ENCODE measurements around the gene ZNF358. TPM values are rescaled to one million over a fixed set of nuclear protein-coding genes. Genes with fewer than 3 reads are reported as not detected.

ZNF358 gene
- total RNA-seq, 1 donor from 2014 or later = 67.1 TPM

- H3K36me3 Mint-ChIP-seq = peaks cover 6% of the 10 kb centered on the region
- peak overlapping the region; percentile 91 for H3K27ac Mint-ChIP-seq
- no peaks in the 10 kb centered on the region for H3K9me3 Mint-ChIP-seq
- DNase-seq (ENCODE audit: extremely low spot score, unreplicated experiment) = no peak
- no peaks in the 10 kb centered on the region for H3K27me3 Mint-ChIP-seq
- peaks cover 22% of the 10 kb centered on the region for H3K4me1 Mint-ChIP-seq (ENCODE audit: unreplicated experiment)
- H3K4me3 Mint-ChIP-seq = peak overlapping the region; percentile 92
- TF ChIP-seq CTCF (conservative IDR thresholded peaks at IDR 0.05) = no peak
Measured at GRCh38 chr19:7516878-7517277, 975 bp downstream of the ZNF358 start.

- DNase-seq (ENCODE audit: extremely low spot score, unreplicated experiment) = no peak
- no peak for TF ChIP-seq CTCF (conservative IDR thresholded peaks at IDR 0.05)
- Mint-ChIP-seq H3K4me3 (no peak overlapping the region), H3K27ac (no peak overlapping the region), H3K27me3 (no peaks in the 10 kb centered on the region), H3K9me3 (no peaks in the 10 kb centered on the region), H3K36me3 (peaks cover 6% of the 10 kb centered on the region), H3K4me1 (ENCODE audit: unreplicated experiment) (peaks cover 26% of the 10 kb centered on the region)
Measured at GRCh38 chr19:7519361-7520130, 3.6 kb downstream of the ZNF358 start.

GRCh38 chr19:7520131-7521051 lies 4.5 kb downstream of the ZNF358 start:
- no peak for TF ChIP-seq CTCF (conservative IDR thresholded peaks at IDR 0.05)
- H3K9me3 Mint-ChIP-seq = no peaks in the 10 kb centered on the region
- no peak for DNase-seq (ENCODE audit: extremely low spot score, unreplicated experiment)
- H3K27ac Mint-ChIP-seq = no peak overlapping the region
- H3K4me3 Mint-ChIP-seq = no peak overlapping the region
- peaks cover 6% of the 10 kb centered on the region for H3K36me3 Mint-ChIP-seq
- peaks cover 19% of the 10 kb centered on the region for H3K4me1 Mint-ChIP-seq (ENCODE audit: unreplicated experiment)
- H3K27me3 Mint-ChIP-seq = no peaks in the 10 kb centered on the region

- no peak for DNase-seq (ENCODE audit: extremely low spot score, unreplicated experiment)
- TF ChIP-seq CTCF (conservative IDR thresholded peaks at IDR 0.05) = no peak
- H3K27ac Mint-ChIP-seq = peak overlapping the region; percentile 82
- H3K27me3 Mint-ChIP-seq = no peaks in the 10 kb centered on the region
- H3K4me1 Mint-ChIP-seq (ENCODE audit: unreplicated experiment) = peaks cover 16% of the 10 kb centered on the region
- H3K36me3 Mint-ChIP-seq = peaks cover 6% of the 10 kb centered on the region
- peak overlapping the region; percentile 89 for H3K4me3 Mint-ChIP-seq
- no peaks in the 10 kb centered on the region for H3K9me3 Mint-ChIP-seq
Measured at GRCh38 chr19:7521551-7522071, 5.7 kb downstream of the ZNF358 start.

- Mint-ChIP-seq H3K4me1 (ENCODE audit: unreplicated experiment) (peaks cover 10% of the 10 kb centered on the region), H3K27me3 (no peaks in the 10 kb centered on the region), H3K4me3 (peak within 1 kb of the TSS; percentile 89), H3K9me3 (no peaks in the 10 kb centered on the region), H3K36me3 (peaks cover 6% of the 10 kb centered on the region), H3K27ac (peak within 1 kb of the TSS; percentile 82)
- DNase-seq (ENCODE audit: extremely low spot score, unreplicated experiment) = peak; percentile 100
- no peak for TF ChIP-seq CTCF (conservative IDR thresholded peaks at IDR 0.05)
Measured at GRCh38 chr19:7522072-7522922, 6.4 kb downstream of the ZNF358 start, which contains the start of gene MCOLN1. TSS of gene MCOLN1 (plus strand) at chr19:7522624. CDS start at chr19:7522751, 127 bp downstream.
